MM.1S (cell line): ENCODE results near the gene PAXX.

Experiments
- DNase-seq: peaks from one replicate; pipeline ENCODE4 v3.0.0-alpha.2; 2015
- H2AFZ ChIP-seq: fragments of 300-600 bp; sonication (generic); 2 replicates; pipeline ENCODE4 v1.6.0; 2016; ENCODE audit warnings: antibody characterized with exemption, low read length
- H3F3A ChIP-seq: fragments of 300-600 bp; sonication (generic); 2 replicates; pipeline ENCODE4 v1.6.1; 2016; ENCODE audit warnings: mild to moderate bottlenecking, antibody characterized with exemption, low read length, moderate library complexity, mixed read lengths; ENCODE audit not compliant: insufficient read depth
- H3K27ac ChIP-seq: fragments of 300-600 bp; sonication (generic); 2 replicates; pipeline ENCODE4 v1.5.1; 2016; ENCODE audit warnings: mild to moderate bottlenecking, low read length
- H3K27me3 ChIP-seq: fragments of 300-600 bp; sonication (generic); replicated peaks from 2 replicates; pipeline ENCODE4 v1.6.0; 2016; ENCODE audit warnings: low read length; ENCODE audit not compliant: insufficient read depth
- H3K36me3 ChIP-seq: fragments of 300-600 bp; sonication (generic); replicated peaks from 2 replicates; pipeline ENCODE4 v1.6.1; 2016; ENCODE audit warnings: mild to moderate bottlenecking, low read length, mixed read lengths; ENCODE audit not compliant: insufficient read depth
- H3K4me1 ChIP-seq: fragments of 300-600 bp; sonication (generic); 2 replicates; pipeline ENCODE4 v1.6.1; 2016; ENCODE audit warnings: low read length, mixed read lengths
- H3K4me2 ChIP-seq: fragments of 300-600 bp; sonication (generic); 2 replicates; pipeline ENCODE4 v1.6.0; 2016; ENCODE audit warnings: low read depth, low read length
- H3K4me3 ChIP-seq: fragments of 300-600 bp; sonication (generic); 2 replicates; pipeline ENCODE4 v1.5.1; 2016; ENCODE audit warnings: low read length, mixed read lengths
- H3K79me2 ChIP-seq: fragments of 300-600 bp; sonication (generic); 2 replicates; pipeline ENCODE4 v1.6.1; 2016; ENCODE audit warnings: mixed run types, low read length, mixed read lengths
- H3K9ac ChIP-seq: fragments of 300-600 bp; sonication (generic); 2 replicates; pipeline ENCODE4 v1.6.1; 2016; ENCODE audit warnings: low read length, mixed read lengths
- H3K9me2 ChIP-seq: fragments of 300-600 bp; sonication (generic); replicated peaks from 2 replicates; pipeline ENCODE4 v1.6.1; 2016; ENCODE audit warnings: mild to moderate bottlenecking, low read length, mixed read lengths; ENCODE audit not compliant: insufficient read depth
- H3K9me3 ChIP-seq: fragments of 300-600 bp; sonication (generic); replicated peaks from 2 replicates; pipeline ENCODE4 v1.6.1; 2016; ENCODE audit warnings: mild to moderate bottlenecking, low read length, mixed read lengths; ENCODE audit not compliant: insufficient read depth
- H4K20me1 ChIP-seq: fragments of 300-600 bp; sonication (generic); 2 replicates; pipeline ENCODE4 v1.6.1; 2016; ENCODE audit warnings: mild to moderate bottlenecking, low read length, moderate library complexity, mixed read lengths; ENCODE audit not compliant: insufficient read depth
- CTCF ChIP-seq: fragments of 300-600 bp; sonication (generic); IDR thresholded peaks from 2 replicates; pipeline ENCODE4 v1.5.1; 2016; ENCODE audit warnings: antibody characterized with exemption, low read length, mixed read lengths
- EZH2 ChIP-seq: fragments of 300-600 bp; sonication (generic); optimal IDR thresholded peaks from 2 replicates; pipeline ENCODE3; 2017; ENCODE audit warnings: low read depth, mild to moderate bottlenecking, antibody characterized with exemption, low read length, mixed read lengths
- EZH2phosphoT487 ChIP-seq: fragments of 300-600 bp; sonication (generic); IDR thresholded peaks from 2 replicates; pipeline ENCODE4 v1.6.1; 2018; ENCODE audit warnings: antibody characterized with exemption, low read length

Gene PAXX

GRCh38 chr9:136979769-136980587 is 12.2 kb upstream of the PAXX start:
- no peak overlapping the region for H2AFZ ChIP-seq
- no peaks in the 10 kb centered on the region for H3F3A ChIP-seq
- DNase-seq, result no peak
- H3K9ac ChIP-seq, result no peak overlapping the region
- no peaks in the 10 kb centered on the region for H3K9me3 ChIP-seq
- no peaks in the 10 kb centered on the region for H3K9me2 ChIP-seq
- H3K36me3 ChIP-seq, result no peaks in the 10 kb centered on the region
- no peaks in the 10 kb centered on the region for H4K20me1 ChIP-seq
- no peaks in the 10 kb centered on the region for H3K79me2 ChIP-seq
- peaks cover 74% of the 10 kb centered on the region for H3K27me3 ChIP-seq
- TF ChIP-seq EZH2phosphoT487, result no peak
- no peak for TF ChIP-seq EZH2
- no peak for TF ChIP-seq CTCF
- no peak overlapping the region for H3K4me2 ChIP-seq
- no peak overlapping the region for H3K4me3 ChIP-seq
- H3K27ac ChIP-seq, result no peak overlapping the region
- no peaks in the 10 kb centered on the region for H3K4me1 ChIP-seq

GRCh38 chr9:136980669-136981478 is 11.3 kb upstream of the PAXX start:
- Histone ChIP-seq H3K79me2 (no peaks in the 10 kb centered on the region), H3K4me1 (no peaks in the 10 kb centered on the region), H4K20me1 (no peaks in the 10 kb centered on the region), H3K36me3 (no peaks in the 10 kb centered on the region), H3K9me3 (no peaks in the 10 kb centered on the region), H3K9ac (no peak overlapping the region), H3F3A (no peaks in the 10 kb centered on the region), H3K27me3 (peaks cover 74% of the 10 kb centered on the region), H2AFZ (no peak overlapping the region), H3K27ac (no peak overlapping the region), H3K9me2 (no peaks in the 10 kb centered on the region), H3K4me2 (no peak overlapping the region), H3K4me3 (no peak overlapping the region)
- TF ChIP-seq EZH2phosphoT487, result no peak
- no peak for TF ChIP-seq CTCF
- no peak for TF ChIP-seq EZH2
- no peak for DNase-seq

- Histone ChIP-seq H2AFZ (no peak overlapping the region), H3K27ac (no peak overlapping the region), H3K9me2 (no peaks in the 10 kb centered on the region), H3K4me1 (no peaks in the 10 kb centered on the region), H3K27me3 (peaks cover 73% of the 10 kb centered on the region), H3K4me3 (no peak overlapping the region), H4K20me1 (no peaks in the 10 kb centered on the region), H3K36me3 (no peaks in the 10 kb centered on the region), H3F3A (no peaks in the 10 kb centered on the region), H3K79me2 (no peaks in the 10 kb centered on the region), H3K9ac (no peak overlapping the region), H3K4me2 (no peak overlapping the region), H3K9me3 (no peaks in the 10 kb centered on the region)
- no peak for DNase-seq
- no peak for TF ChIP-seq CTCF
- no peak for TF ChIP-seq EZH2phosphoT487
- no peak for TF ChIP-seq EZH2
Observed at GRCh38 chr9:136981588-136982231, 10.5 kb upstream of the PAXX start.
